Upper lobe of left lung (tissue), 6 donors: ENCODE data around the gene BANP. TPM values are rescaled to one million over a fixed set of nuclear protein-coding genes. Genes with fewer than 3 reads are reported as not detected.

Experiments used
- ATAC-seq, 2 donors: fragments of 200-7000 bp; cut with Tn5 transposase; one replicate each; pipeline ENCODE4 v1.9.1; 2022; ENCODE audit warnings: mild to moderate bottlenecking in 2 of 2, moderate library complexity in 2 of 2; ENCODE audit not compliant: low FRiP score in 2 of 2
- DNase-seq, 2 donors: peaks; one replicate each; pipeline ENCODE4 v3.0.0-alpha.2; 2019 to 2020
- H3K27ac ChIP-seq, 4 donors: fragments of 200-600 bp; sonication (generic); one replicate each; pipeline ENCODE4 v1.5.1; 2016 to 2019
- H3K27me3 ChIP-seq, 4 donors: fragments of 200-600 bp; sonication (generic); one replicate each; pipeline ENCODE4 v1.5.1; 2017 to 2019
- H3K36me3 ChIP-seq, 4 donors: fragments of 200-600 bp; sonication (generic); one replicate each; pipeline ENCODE4 v1.5.1; 2016 to 2019
- H3K4me1 ChIP-seq, 4 donors: fragments of 200-600 bp; sonication (generic); one replicate each; pipeline ENCODE4 v1.5.1; 2018 to 2019
- H3K4me3 ChIP-seq, 4 donors: fragments of 200-600 bp; sonication (generic); one replicate each; pipeline ENCODE4 v1.5.1; 2017 to 2019; ENCODE audit warnings: mild to moderate bottlenecking in 2 of 4, moderate library complexity in 1 of 4
- H3K9me3 ChIP-seq, 4 donors: fragments of 200-600 bp; sonication (generic); one replicate each; pipeline ENCODE4 v1.5.1; 2018 to 2019
- CTCF ChIP-seq, 6 experiments: fragments of 450-650 bp in 4 of 6; fragments of 200-600 bp in 2 of 6; sonication (generic) in 2 of 6; IDR thresholded peaks; one replicate each; pipeline ENCODE4 v1.5.1; 2016 to 2019; ENCODE audit warnings: antibody characterized with exemption in 6 of 6
- EP300 ChIP-seq, 4 donors: sonication (generic); formaldehyde crosslinking; IDR thresholded peaks; one replicate each; pipeline ENCODE4 v1.5.1; 2017; ENCODE audit warnings: antibody characterized with exemption in 4 of 4, control low read depth in 2 of 4
- POLR2A ChIP-seq, 4 donors: fragments of 450-650 bp; IDR thresholded peaks; one replicate each; pipeline ENCODE4 v1.5.1; 2016 to 2017; ENCODE audit warnings: antibody characterized with exemption in 4 of 4, mild to moderate bottlenecking in 2 of 4
- POLR2AphosphoS5 ChIP-seq, 2 donors: sonication (generic); formaldehyde crosslinking; IDR thresholded peaks; one replicate each; pipeline ENCODE4 v1.5.1; 2017; ENCODE audit warnings: antibody characterized with exemption in 2 of 2
- WGBS, 2 donors: methylation state at CpG; one replicate each; pipeline ENCODE4 v1.1.5; 2017 to 2018; 5-methylcytosine and 5-hydroxymethylcytosine counted together
- total RNA-seq, 6 donors: library from RNA; depleted of rRNA in 4 of 6; stranded (reverse); fragments of >200 nt in 4 of 6; gene quantifications; one replicate each; pipeline versions ENCODE4 v1.1.0 to v1.2.1, GENCODE V29; 2016 to 2021
- donor health status: DM: no; HTN: no; CAD: no; lungs with moderate emphysema.
- donor health status: DM: no; HTN: yes; CAD: no; lungs with severe emphysema.

Gene BANP
- total RNA-seq, 6 donors from 2014 or later, result 15.2 to 47.1 (median 24.4) TPM

GRCh38 chr16:87946596-87947347 lies 4.5 kb upstream of the BANP start:
- Histone ChIP-seq H3K27me3 (no peaks in the 10 kb centered on the region), H3K36me3 (no peaks in the 10 kb centered on the region), H3K9me3 (no peaks in the 10 kb centered on the region), H3K4me1 (peaks cover 2 to 15% (median 13%) of the 10 kb centered on the region in 4 donors), H3K27ac (peak overlapping the region in 1 of 4 donors; percentile 89), H3K4me3 (no peak overlapping the region)
- 86 to 88% methylated on average over 6 to 14 of the region's 14 CpGs for WGBS, 2 donors
- TF ChIP-seq POLR2AphosphoS5 (IDR thresholded peaks at IDR 0.05) (no peak), CTCF (IDR thresholded peaks at IDR 0.05) (no peak), POLR2A (IDR thresholded peaks at IDR 0.05) (no peak), EP300 (IDR thresholded peaks at IDR 0.05) (no peak)
- ATAC-seq (no peak), DNase-seq (no peak)

GRCh38 chr16:87947356-87948118 lies 3.7 kb upstream of the BANP start:
- TF ChIP-seq POLR2AphosphoS5 (IDR thresholded peaks at IDR 0.05) (no peak), CTCF (IDR thresholded peaks at IDR 0.05) (no peak), EP300 (IDR thresholded peaks at IDR 0.05) (no peak), POLR2A (IDR thresholded peaks at IDR 0.05) (peak in 1 of 4 donors; percentile 19)
- no peak for ATAC-seq
- peaks cover 9 to 22% (median 18%) of the 10 kb centered on the region in 4 donors for H3K4me1 ChIP-seq
- WGBS, 2 donors, result 84 to 91% methylated on average over 19 to 22 of the region's 22 CpGs
- peak overlapping the region in 1 of 4 donors; percentile 4 for H3K4me3 ChIP-seq
- H3K9me3 ChIP-seq, result no peaks in the 10 kb centered on the region
- no peak for DNase-seq
- no peaks in the 10 kb centered on the region for H3K36me3 ChIP-seq
- H3K27ac ChIP-seq, result peak overlapping the region; percentile 55 to 81 (median 66)
- H3K27me3 ChIP-seq, result no peaks in the 10 kb centered on the region

- Histone ChIP-seq H3K4me1 (peaks cover 15 to 28% (median 24%) of the 10 kb centered on the region in 4 donors), H3K36me3 (no peaks in the 10 kb centered on the region), H3K27me3 (no peaks in the 10 kb centered on the region), H3K9me3 (no peaks in the 10 kb centered on the region), H3K4me3 (peak overlapping the region in 1 of 4 donors; percentile 4), H3K27ac (peak overlapping the region; percentile 55 to 81 (median 66))
- TF ChIP-seq EP300 (IDR thresholded peaks at IDR 0.05), result no peak
- no peak for TF ChIP-seq POLR2A (IDR thresholded peaks at IDR 0.05)
- TF ChIP-seq CTCF (IDR thresholded peaks at IDR 0.05), result no peak
- no peak for TF ChIP-seq POLR2AphosphoS5 (IDR thresholded peaks at IDR 0.05)
- ATAC-seq, result no peak
- whole genome bisulfite sequencing, 2 donors, result 54 to 84% methylated on average over 3 to 12 of the region's 12 CpGs
- peak in 1 of 2 donors; percentile 72 for DNase-seq
These were observed 3.1 kb upstream of the BANP start for GRCh38 chr16:87948119-87948545.

GRCh38 chr16:87948735-87949070 lies 2.5 kb upstream of the BANP start:
- Histone ChIP-seq H3K27me3 (no peaks in the 10 kb centered on the region), H3K9me3 (no peaks in the 10 kb centered on the region), H3K4me3 (no peak overlapping the region), H3K4me1 (peaks cover 19 to 34% (median 30%) of the 10 kb centered on the region in 4 donors), H3K36me3 (no peaks in the 10 kb centered on the region), H3K27ac (peak overlapping the region in 3 of 4 donors; percentile 55 to 69 (median 64))
- 95 to 98% methylated on average over 5 of the region's 5 CpGs for WGBS, 2 donors
- no peak for ATAC-seq
- no peak for TF ChIP-seq CTCF (IDR thresholded peaks at IDR 0.05)
- no peak for TF ChIP-seq EP300 (IDR thresholded peaks at IDR 0.05)
- TF ChIP-seq POLR2AphosphoS5 (IDR thresholded peaks at IDR 0.05), result no peak
- no peak for TF ChIP-seq POLR2A (IDR thresholded peaks at IDR 0.05)
- no peak for DNase-seq
